KBM-7 (cell line): ENCODE results near the gene FZR1.
"Not testable (repeated sequence)": the region's sequence is repeated elsewhere in the genome, so short reads cannot be mapped to it uniquely, and the experiment has no call there.

Experiments used
- DNase-seq: peaks from one replicate; pipeline ENCODE4 v3.0.0-alpha.2; 2015
- in situ Hi-C: fragments of 300-500 bp; cut with MboI; formaldehyde crosslinking; loops from 2 replicates; pipeline ENCODE4 v1.14.3; 2020; ENCODE audit warnings: low sequenced_read_pairs, low pct_unique_long_range_greater_than_20kb, mixed read lengths

Gene FZR1

GRCh38 chr19:3492131-3492839, 13.8 kb upstream of the FZR1 start:
- no peak for DNase-seq
- in situ Hi-C loops: no loop called here

GRCh38 chr19:3492919-3493318, 13.2 kb upstream of the FZR1 start:
- in situ Hi-C loops: no loop called here
- DNase-seq: no peak

GRCh38 chr19:3493651-3494050, 12.5 kb upstream of the FZR1 start:
- in situ Hi-C loops: no loop called here
- no peak for DNase-seq

- DNase-seq: no peak
- in situ Hi-C loops: no loop called here
Observed at GRCh38 chr19:3494051-3494450, 12.1 kb upstream of the FZR1 start.

- in situ Hi-C loops: no loop called here
- no peak for DNase-seq
Observed at GRCh38 chr19:3494559-3494958, 11.6 kb upstream of the FZR1 start.

- DNase-seq: no peak
- in situ Hi-C loops: no loop called here
Observed at GRCh38 chr19:3496392-3497273, 9.5 kb upstream of the FZR1 start.

GRCh38 chr19:3497757-3498520, 8.2 kb upstream of the FZR1 start:
- in situ Hi-C loops: no loop called here
- DNase-seq: no peak

- DNase-seq: no peak
- in situ Hi-C loops: no loop called here
Observed at GRCh38 chr19:3499738-3500428, 6.2 kb upstream of the FZR1 start.

- peak; percentile 97 for DNase-seq
Observed at GRCh38 chr19:3500429-3501101, 5.5 kb upstream of the FZR1 start, which contains the start of gene DOHH. Gene DOHH, minus strand, starts transcription at chr19:3500674. Its CDS starts 3,860 bp downstream, at chr19:3496814.

GRCh38 chr19:3501780-3502179, 4.3 kb upstream of the FZR1 start:
- in situ Hi-C loops: no loop called here
- no peak for DNase-seq

More at GRCh38 chr19:3500429-3501101, 5.5 kb upstream of the FZR1 start, which contains the start of gene DOHH:
- in situ Hi-C loops: no loop called here

GRCh38 chr19:3503036-3503572, 3.0 kb upstream of the FZR1 start:
- no peak for DNase-seq

GRCh38 chr19:3504735-3505134, 1.4 kb upstream of the FZR1 start:
- in situ Hi-C loops: no loop called here
- DNase-seq: no peak

More at GRCh38 chr19:3503036-3503572, 3.0 kb upstream of the FZR1 start:
- in situ Hi-C loops: no loop called here

- in situ Hi-C loops: no loop called here
Observed at GRCh38 chr19:3506384-3507340, 551 bp downstream of the FZR1 start.

GRCh38 chr19:3507371-3508120, 1.4 kb downstream of the FZR1 start:
- DNase-seq: no peak

More at GRCh38 chr19:3506384-3507340, 551 bp downstream of the FZR1 start:
- DNase-seq: no peak

GRCh38 chr19:3508121-3508661, 2.1 kb downstream of the FZR1 start:
- DNase-seq, in situ Hi-C loops: not testable (repeated sequence)

More at GRCh38 chr19:3507371-3508120, 1.4 kb downstream of the FZR1 start:
- in situ Hi-C loops: no loop called here
